IPS-11a (cell line): Measurements from ENCODE around the gene FMNL3.

Source experiments
- H3K4me3 ChIP-seq: one replicate; pipeline ENCODE4 v1.5.1; 2013; ENCODE audit warnings: low read depth, low read length, control low read depth

The FMNL3 gene

GRCh38 chr12:49635656-49636055, 71.5 kb downstream of the FMNL3 start:
- no peak overlapping the region for H3K4me3 ChIP-seq

GRCh38 chr12:49635036-49635435, 72.2 kb downstream of the FMNL3 start:
- H3K4me3 ChIP-seq = no peak overlapping the region

GRCh38 chr12:49633703-49634345, 73.4 kb downstream of the FMNL3 start:
- H3K4me3 ChIP-seq = no peak overlapping the region

GRCh38 chr12:49632986-49633702, 74.1 kb downstream of the FMNL3 start:
- H3K4me3 ChIP-seq = no peak overlapping the region

- H3K4me3 ChIP-seq = no peak overlapping the region
Observed at GRCh38 chr12:49632401-49632800, 74.8 kb downstream of the FMNL3 start.

- H3K4me3 ChIP-seq = no peak overlapping the region
Observed at GRCh38 chr12:49631336-49631907, 75.8 kb downstream of the FMNL3 start.

- H3K4me3 ChIP-seq = no peak overlapping the region
Observed at GRCh38 chr12:49627752-49628360, 79.3 kb downstream of the FMNL3 start.

- no peak overlapping the region for H3K4me3 ChIP-seq
Observed at GRCh38 chr12:49626836-49627235, 80.4 kb downstream of the FMNL3 start.

GRCh38 chr12:49626169-49626835, 80.9 kb downstream of the FMNL3 start:
- no peak overlapping the region for H3K4me3 ChIP-seq

- H3K4me3 ChIP-seq = no peak overlapping the region
Observed at GRCh38 chr12:49624921-49625577, 82.2 kb downstream of the FMNL3 start.

GRCh38 chr12:49623142-49623904, 83.9 kb downstream of the FMNL3 start, which contains the start of gene PRPF40B:
PRPF40B (plus strand) TSS chr12:49623561; CDS start chr12:49623591, 30 bp downstream.
- H3K4me3 ChIP-seq = peak within 1 kb of the TSS; percentile 55

- peak overlapping the region; percentile 55 for H3K4me3 ChIP-seq
Observed at GRCh38 chr12:49622501-49623141, 84.6 kb downstream of the FMNL3 start.

- peak overlapping the region; percentile 55 for H3K4me3 ChIP-seq
Observed at GRCh38 chr12:49621651-49622500, 85.3 kb downstream of the FMNL3 start.

- no peak overlapping the region for H3K4me3 ChIP-seq
Observed at GRCh38 chr12:49619286-49619685, 87.9 kb downstream of the FMNL3 start.

GRCh38 chr12:49618576-49618975, 88.6 kb downstream of the FMNL3 start:
- no peak overlapping the region for H3K4me3 ChIP-seq

- H3K4me3 ChIP-seq = no peak overlapping the region
Observed at GRCh38 chr12:49616533-49617219, 90.5 kb downstream of the FMNL3 start.

GRCh38 chr12:49615725-49616124, 91.5 kb downstream of the FMNL3 start:
- no peak overlapping the region for H3K4me3 ChIP-seq

- no peak overlapping the region for H3K4me3 ChIP-seq
Observed at GRCh38 chr12:49612210-49612609, 95.0 kb downstream of the FMNL3 start.
